Fibroblast of villous mesenchyme (primary cell): ENCODE measurements around the gene CHRD. TPM values are rescaled to one million over a fixed set of nuclear protein-coding genes. Genes with fewer than 3 reads are reported as not detected.
A peak's percentile ranks its signal among the peaks of the same experiment; 100 is the strongest.

Experiments
- DNase-seq: peaks from one replicate; pipeline ENCODE4 v3.0.0-alpha.2; 2010; ENCODE audit warnings: low read depth
- H3K4me3 ChIP-seq: 2 replicates; pipeline ENCODE4 v1.5.1; 2011; ENCODE audit warnings: low read depth, mild to moderate bottlenecking, low read length
- total RNA-seq: library from RNA; depleted of rRNA; stranded (reverse); fragments of >200 nt; gene quantifications from 2 replicates; pipeline ENCODE4 v1.2.3, GENCODE V29; 2012
- TF ChIP-seq, protein P1 (sequence below): IDR thresholded peaks from 2 replicates; pipeline ENCODE4 v1.5.1; 2012; ENCODE audit warnings: low read depth, mild to moderate bottlenecking, low read length; ENCODE audit not compliant: insufficient read depth

CHRD gene
- total RNA-seq, 1 donor = 1.7 TPM

- no peak overlapping the region for H3K4me3 ChIP-seq
- TF ChIP-seq, protein P1, sequence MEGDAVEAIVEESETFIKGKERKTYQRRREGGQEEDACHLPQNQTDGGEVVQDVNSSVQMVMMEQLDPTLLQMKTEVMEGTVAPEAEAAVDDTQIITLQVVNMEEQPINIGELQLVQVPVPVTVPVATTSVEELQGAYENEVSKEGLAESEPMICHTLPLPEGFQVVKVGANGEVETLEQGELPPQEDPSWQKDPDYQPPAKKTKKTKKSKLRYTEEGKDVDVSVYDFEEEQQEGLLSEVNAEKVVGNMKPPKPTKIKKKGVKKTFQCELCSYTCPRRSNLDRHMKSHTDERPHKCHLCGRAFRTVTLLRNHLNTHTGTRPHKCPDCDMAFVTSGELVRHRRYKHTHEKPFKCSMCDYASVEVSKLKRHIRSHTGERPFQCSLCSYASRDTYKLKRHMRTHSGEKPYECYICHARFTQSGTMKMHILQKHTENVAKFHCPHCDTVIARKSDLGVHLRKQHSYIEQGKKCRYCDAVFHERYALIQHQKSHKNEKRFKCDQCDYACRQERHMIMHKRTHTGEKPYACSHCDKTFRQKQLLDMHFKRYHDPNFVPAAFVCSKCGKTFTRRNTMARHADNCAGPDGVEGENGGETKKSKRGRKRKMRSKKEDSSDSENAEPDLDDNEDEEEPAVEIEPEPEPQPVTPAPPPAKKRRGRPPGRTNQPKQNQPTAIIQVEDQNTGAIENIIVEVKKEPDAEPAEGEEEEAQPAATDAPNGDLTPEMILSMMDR = no peak
- no peak for DNase-seq
These were observed 26.3 kb upstream of the CHRD start for GRCh38 chr3:184353546-184353941.

DNA sequence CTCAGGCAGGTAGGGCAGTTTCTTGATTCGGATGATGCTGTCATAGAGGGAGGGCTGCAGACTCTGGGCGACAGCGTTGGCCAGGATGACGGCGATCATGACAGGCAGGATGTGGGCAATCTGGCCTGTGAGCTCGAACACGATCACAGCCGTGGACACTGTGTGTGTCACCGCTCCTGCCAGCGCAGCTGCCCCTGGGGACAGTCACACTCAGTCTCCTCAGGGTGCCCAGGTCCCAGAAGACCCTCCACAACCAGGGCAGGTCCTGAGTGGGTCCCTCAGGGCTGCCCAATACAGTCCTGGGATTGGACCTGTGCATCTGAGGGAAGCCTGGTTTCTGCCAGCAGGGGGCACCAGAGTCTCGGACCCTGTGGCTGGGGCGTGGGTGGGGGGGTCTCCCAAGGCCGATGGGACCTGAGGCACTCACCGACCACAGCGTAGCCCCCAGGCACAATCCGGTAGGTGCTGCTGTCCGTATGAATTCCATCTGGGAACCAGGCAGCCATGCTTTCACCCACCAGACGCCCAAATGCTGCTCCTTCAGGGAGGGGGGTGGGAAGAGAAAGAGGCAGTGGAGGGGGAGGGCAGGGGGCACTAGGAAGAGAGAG lies 25.6 kb upstream of the CHRD start:
- no peak for DNase-seq
- TF ChIP-seq, protein P1 = peak; percentile 74
- H3K4me3 ChIP-seq = no peak overlapping the region

- TF ChIP-seq, protein P1 = no peak
These were observed 25.1 kb upstream of the CHRD start for GRCh38 chr3:184354754-184355153.

DNA sequence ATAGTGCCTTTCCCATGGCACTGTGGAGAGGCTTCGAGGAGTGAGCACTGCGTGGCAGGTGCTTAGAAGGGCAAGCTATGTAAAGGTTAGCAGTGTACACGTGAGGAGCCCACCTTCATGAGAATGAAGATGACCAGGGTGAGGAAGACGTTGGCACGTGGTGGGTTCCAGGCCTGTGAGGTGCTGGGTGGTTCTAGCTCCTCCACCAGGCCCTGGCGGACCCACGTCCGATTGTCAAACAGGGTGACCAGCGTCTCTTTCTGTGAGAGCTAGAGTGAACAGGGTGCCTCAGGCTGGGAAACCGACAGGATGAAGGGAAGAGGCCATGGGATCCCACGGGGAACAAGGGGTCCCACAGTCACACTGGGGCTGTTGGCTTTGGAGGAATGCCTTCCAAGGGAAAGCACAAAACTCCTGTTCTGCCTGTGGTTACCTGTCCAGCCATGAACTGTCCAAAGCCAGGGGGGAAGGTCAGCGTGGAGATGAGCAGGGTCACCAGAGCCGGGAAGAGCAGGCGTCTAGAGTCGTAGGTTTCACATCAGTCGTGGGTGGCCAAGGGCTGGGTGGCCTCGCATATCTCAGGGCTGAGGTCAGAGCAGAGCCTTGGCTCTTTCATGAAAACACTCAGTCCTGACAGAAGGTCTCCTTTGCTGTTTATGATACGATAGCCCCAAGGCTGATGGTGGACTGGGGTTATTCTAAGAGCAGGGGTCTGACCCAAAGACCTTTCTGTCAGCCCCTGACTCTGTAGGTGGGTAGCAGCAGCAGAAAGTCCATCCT lies 24.4 kb upstream of the CHRD start:
- H3K4me3 ChIP-seq = no peak overlapping the region
- TF ChIP-seq, protein P1 = no peak
- no peak for DNase-seq

More at GRCh38 chr3:184354754-184355153, 25.1 kb upstream of the CHRD start:
- DNase-seq = no peak
- H3K4me3 ChIP-seq = no peak overlapping the region

GRCh38 chr3:184357248-184358123 lies 22.4 kb upstream of the CHRD start:
- no peak for DNase-seq
- TF ChIP-seq, protein P1 = no peak
- no peak overlapping the region for H3K4me3 ChIP-seq

GRCh38 chr3:184358124-184358767 lies 21.6 kb upstream of the CHRD start:
- no peak for DNase-seq
- H3K4me3 ChIP-seq = no peak overlapping the region
- TF ChIP-seq, protein P1 = no peak
